ENCODE data around the gene EN2. TPM values are rescaled to one million over a fixed set of nuclear protein-coding genes. Genes with fewer than 3 reads are reported as not detected.

EN2 gene
- total RNA-seq, 4 donors from 2014 or later, result 0.06 TPM; not detected in 3

GRCh38 chr7:155489862-155490696 lies 32.1 kb downstream of the EN2 start:
- intact Hi-C loops (cut with DNase I), result no loop called here
- H3K27me3 ChIP-seq, result peaks cover 0 to 86% (median 4%) of the 10 kb centered on the region in 4 donors
- DNase-seq (ENCODE audit: extremely low spot score), result no peak

DNA sequence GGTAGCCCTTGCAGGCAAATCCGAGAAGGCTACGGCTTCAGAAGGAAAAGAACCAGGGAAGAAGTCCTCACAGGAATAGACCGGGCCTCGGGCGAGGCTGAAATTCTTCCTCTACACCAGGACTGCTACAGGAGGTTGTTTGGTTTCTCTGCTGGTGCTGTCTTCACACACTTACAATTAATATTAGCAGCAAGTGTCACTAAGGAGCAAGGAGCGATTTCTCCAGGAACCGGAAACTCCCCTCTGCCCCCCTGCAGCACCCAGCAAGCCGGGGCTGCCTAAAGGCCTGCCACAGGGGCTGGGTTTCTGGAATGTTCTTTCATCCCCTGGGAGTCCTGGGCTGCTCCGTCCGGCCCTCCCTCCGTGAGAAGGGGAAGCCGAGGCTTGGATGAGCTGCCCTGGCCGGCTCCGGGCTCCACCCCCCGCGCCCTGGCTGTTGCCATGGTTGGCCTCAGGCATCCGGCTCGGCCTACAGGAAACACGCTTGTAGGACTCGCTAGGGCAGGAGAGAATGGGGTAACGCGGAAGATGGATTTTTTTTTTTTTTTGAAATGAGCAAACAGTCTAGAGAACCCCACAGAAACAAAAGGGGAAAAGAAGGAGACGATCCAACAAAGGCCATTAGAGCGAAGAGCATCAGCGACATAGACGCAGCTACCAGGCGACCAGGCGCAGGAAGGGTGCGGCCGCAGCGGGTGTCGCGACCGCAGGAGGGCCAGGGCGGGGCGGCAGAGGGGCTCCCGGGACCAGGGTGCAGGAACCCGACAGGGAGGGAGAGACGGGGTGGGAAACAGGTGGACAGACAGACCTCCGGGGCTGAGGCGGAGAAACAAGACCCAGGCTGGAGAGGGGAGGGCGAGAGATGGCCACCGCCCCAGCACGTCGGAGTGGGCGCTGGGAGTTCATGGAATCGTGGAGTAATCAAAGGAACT lies 33.0 kb downstream of the EN2 start:
- DNase-seq (ENCODE audit: extremely low spot score), result no peak
- Histone ChIP-seq H3K27ac (replicated peaks in 1 of 4) (peak overlapping the region in 3 of 4 donors; percentile 44 to 53 (median 46)), H3K4me3 (peak overlapping the region; percentile 51 to 57 (median 54)), H3K27me3 (peaks cover 0 to 84% (median 4%) of the 10 kb centered on the region in 4 donors), H3K9me3 (no peaks in the 10 kb centered on the region), H3K4me1 (peaks cover 11 to 19% (median 16%) of the 10 kb centered on the region in 4 donors), H3K36me3 (no peaks in the 10 kb centered on the region)
- TF ChIP-seq, protein P1, sequence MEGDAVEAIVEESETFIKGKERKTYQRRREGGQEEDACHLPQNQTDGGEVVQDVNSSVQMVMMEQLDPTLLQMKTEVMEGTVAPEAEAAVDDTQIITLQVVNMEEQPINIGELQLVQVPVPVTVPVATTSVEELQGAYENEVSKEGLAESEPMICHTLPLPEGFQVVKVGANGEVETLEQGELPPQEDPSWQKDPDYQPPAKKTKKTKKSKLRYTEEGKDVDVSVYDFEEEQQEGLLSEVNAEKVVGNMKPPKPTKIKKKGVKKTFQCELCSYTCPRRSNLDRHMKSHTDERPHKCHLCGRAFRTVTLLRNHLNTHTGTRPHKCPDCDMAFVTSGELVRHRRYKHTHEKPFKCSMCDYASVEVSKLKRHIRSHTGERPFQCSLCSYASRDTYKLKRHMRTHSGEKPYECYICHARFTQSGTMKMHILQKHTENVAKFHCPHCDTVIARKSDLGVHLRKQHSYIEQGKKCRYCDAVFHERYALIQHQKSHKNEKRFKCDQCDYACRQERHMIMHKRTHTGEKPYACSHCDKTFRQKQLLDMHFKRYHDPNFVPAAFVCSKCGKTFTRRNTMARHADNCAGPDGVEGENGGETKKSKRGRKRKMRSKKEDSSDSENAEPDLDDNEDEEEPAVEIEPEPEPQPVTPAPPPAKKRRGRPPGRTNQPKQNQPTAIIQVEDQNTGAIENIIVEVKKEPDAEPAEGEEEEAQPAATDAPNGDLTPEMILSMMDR (IDR thresholded peaks at IDR 0.05), result no peak
- TF ChIP-seq POLR2AphosphoS5 (IDR thresholded peaks at IDR 0.05), result no peak
- intact Hi-C loops (cut with DNase I), result no loop called here
- 44% methylated on average over 36 of the region's 47 CpGs for WGBS

More at GRCh38 chr7:155489862-155490696, 32.1 kb downstream of the EN2 start:
- H3K4me1 ChIP-seq, result peaks cover 11 to 19% (median 16%) of the 10 kb centered on the region in 4 donors
- peak overlapping the region; percentile 51 to 57 (median 54) for H3K4me3 ChIP-seq
- peak overlapping the region in 3 of 4 donors; percentile 44 to 53 (median 46) for H3K27ac ChIP-seq (replicated peaks in 1 of 4)
- TF ChIP-seq, protein P1 (IDR thresholded peaks at IDR 0.05), result no peak
- TF ChIP-seq POLR2A (IDR thresholded peaks at IDR 0.05; ENCODE audit: low read depth) (no peak), EP300 (IDR thresholded peaks at IDR 0.05) (no peak), POLR2AphosphoS5 (IDR thresholded peaks at IDR 0.05) (no peak)
- no peaks in the 10 kb centered on the region for H3K9me3 ChIP-seq
- 58% methylated on average over 32 of the region's 32 CpGs for WGBS
- no peaks in the 10 kb centered on the region for H3K36me3 ChIP-seq

- H3K36me3 ChIP-seq, result no peaks in the 10 kb centered on the region
- H3K9me3 ChIP-seq, result no peaks in the 10 kb centered on the region
- H3K27me3 ChIP-seq, result peaks cover 0 to 84% (median 4%) of the 10 kb centered on the region in 4 donors
- H3K4me1 ChIP-seq, result peaks cover 11 to 19% (median 16%) of the 10 kb centered on the region in 4 donors
- no peak overlapping the region for H3K4me3 ChIP-seq
- no peak for DNase-seq (ENCODE audit: extremely low spot score)
- intact Hi-C loops (cut with DNase I), result no loop called here
- no peak for TF ChIP-seq POLR2A (IDR thresholded peaks at IDR 0.05; ENCODE audit: low read depth)
- H3K27ac ChIP-seq (replicated peaks in 1 of 4), result no peak overlapping the region
- WGBS, result 62% methylated on average over 11 of the region's 11 CpGs
Observed at GRCh38 chr7:155491812-155492211, 33.9 kb downstream of the EN2 start.

DNA sequence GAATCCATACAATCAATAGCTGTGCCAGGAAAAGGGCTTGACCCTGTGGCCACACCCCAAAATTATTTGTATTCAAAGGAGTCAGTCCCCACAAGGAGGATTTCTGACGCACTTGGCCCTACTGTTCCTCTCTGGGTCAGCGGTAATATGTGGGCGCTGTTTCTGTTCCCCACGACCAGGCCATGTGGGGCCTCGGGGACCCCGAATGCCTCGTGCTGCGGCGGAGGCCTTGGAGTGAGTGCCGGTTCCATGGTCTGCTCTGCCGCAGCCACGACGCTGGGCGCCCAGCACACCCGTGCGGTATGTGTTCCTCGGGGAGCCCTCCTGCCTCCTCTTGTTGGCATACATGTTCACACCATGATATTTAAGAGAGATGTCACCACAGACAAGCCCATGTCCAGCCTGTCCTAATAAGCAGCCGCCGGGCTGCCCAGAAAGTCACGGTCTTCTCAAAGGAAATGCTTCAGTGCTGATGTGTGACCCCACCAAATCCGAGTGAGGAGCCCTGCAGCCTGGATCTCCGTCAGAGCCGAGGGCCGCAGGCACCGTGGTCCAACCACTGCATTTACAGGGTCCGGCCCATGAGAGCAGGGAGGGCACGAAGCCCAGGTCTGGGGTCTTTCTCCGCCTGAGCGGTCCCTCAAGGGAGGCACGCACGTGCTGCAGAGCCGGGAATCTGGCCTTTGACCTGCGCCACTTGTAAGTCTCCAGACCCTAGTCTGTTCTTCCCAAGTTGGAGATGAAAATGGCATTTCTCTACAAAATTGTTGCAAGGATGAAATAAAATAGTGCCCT lies 36.0 kb downstream of the EN2 start:
- peaks cover 0 to 81% (median 11%) of the 10 kb centered on the region in 4 donors for H3K27me3 ChIP-seq
- H3K36me3 ChIP-seq, result no peaks in the 10 kb centered on the region
- 90% methylated on average over 11 of the region's 33 CpGs for WGBS
- peaks cover 11 to 19% (median 16%) of the 10 kb centered on the region in 4 donors for H3K4me1 ChIP-seq
- intact Hi-C loops (cut with DNase I), result no loop called here
- H3K27ac ChIP-seq (replicated peaks in 1 of 4), result no peak overlapping the region
- H3K9me3 ChIP-seq, result no peaks in the 10 kb centered on the region
- DNase-seq (ENCODE audit: extremely low spot score), result no peak
- H3K4me3 ChIP-seq, result no peak overlapping the region
- TF ChIP-seq, protein P1 (IDR thresholded peaks at IDR 0.05), result no peak
- TF ChIP-seq POLR2A (IDR thresholded peaks at IDR 0.05; ENCODE audit: low read depth) (no peak), EP300 (IDR thresholded peaks at IDR 0.05) (no peak), POLR2AphosphoS5 (IDR thresholded peaks at IDR 0.05) (no peak)
